HS-27A (cell line): ENCODE measurements around the gene LAP3.

Experiments
- DNase-seq: peaks from one replicate; pipeline ENCODE4 v3.0.0-alpha.2; 2012; ENCODE audit warnings: low read depth, missing footprints

LAP3 gene

GRCh38 chr4:17619416-17620105 is 42.6 kb downstream of the LAP3 start:
- DNase-seq = no peak

DNA sequence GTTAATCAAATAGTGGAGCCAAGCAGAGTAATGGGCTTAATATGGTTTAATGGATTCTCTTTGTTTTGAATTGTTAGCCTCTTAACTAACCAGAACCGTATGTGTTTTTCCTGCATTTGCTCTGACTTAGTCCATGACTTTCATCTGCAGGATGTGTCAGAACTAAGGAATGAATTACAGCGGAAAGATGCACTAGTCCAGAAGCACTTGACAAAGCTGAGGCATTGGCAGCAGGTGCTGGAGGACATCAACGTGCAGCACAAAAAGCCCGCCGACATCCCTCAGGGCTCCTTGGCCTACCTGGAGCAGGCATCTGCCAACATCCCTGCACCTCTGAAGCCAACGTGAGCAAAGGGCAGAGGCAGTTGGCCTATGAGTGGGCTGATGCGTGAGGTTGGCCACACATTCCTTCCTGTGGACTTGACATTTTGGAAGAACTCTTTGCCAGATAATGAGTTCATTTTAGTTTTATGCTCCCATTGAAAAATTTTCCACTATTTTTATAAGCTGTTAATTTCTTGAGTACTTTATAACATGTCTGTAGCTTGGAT is 46.5 kb downstream of the LAP3 start:
- DNase-seq = no peak

- no peak for DNase-seq
Measured at GRCh38 chr4:17624821-17625220, 47.8 kb downstream of the LAP3 start.

GRCh38 chr4:17630228-17630627 is 53.2 kb downstream of the LAP3 start:
- DNase-seq = no peak

- DNase-seq = no peak
Measured at GRCh38 chr4:17633600-17633999, 56.6 kb downstream of the LAP3 start.

GRCh38 chr4:17635056-17635455 is 58.1 kb downstream of the LAP3 start:
- no peak for DNase-seq

DNA sequence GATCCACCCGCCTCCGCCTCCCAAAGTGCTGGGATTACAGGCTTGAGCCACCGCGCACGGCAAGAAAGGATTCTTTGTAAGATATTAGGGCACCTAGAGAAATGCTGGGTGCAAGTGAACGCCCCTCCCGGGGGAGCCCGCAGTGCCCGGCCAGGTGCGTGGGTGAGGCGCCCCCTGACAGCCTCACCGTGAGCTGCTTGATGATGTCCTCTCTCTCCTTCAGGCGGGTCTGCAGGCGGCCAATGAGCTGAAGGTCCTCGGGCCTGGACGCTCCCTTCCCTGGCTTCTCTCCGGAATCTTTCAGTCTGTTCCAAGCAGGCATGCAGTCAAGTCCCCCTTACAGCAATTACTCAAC is 59.3 kb downstream of the LAP3 start:
- DNase-seq = no peak

DNA sequence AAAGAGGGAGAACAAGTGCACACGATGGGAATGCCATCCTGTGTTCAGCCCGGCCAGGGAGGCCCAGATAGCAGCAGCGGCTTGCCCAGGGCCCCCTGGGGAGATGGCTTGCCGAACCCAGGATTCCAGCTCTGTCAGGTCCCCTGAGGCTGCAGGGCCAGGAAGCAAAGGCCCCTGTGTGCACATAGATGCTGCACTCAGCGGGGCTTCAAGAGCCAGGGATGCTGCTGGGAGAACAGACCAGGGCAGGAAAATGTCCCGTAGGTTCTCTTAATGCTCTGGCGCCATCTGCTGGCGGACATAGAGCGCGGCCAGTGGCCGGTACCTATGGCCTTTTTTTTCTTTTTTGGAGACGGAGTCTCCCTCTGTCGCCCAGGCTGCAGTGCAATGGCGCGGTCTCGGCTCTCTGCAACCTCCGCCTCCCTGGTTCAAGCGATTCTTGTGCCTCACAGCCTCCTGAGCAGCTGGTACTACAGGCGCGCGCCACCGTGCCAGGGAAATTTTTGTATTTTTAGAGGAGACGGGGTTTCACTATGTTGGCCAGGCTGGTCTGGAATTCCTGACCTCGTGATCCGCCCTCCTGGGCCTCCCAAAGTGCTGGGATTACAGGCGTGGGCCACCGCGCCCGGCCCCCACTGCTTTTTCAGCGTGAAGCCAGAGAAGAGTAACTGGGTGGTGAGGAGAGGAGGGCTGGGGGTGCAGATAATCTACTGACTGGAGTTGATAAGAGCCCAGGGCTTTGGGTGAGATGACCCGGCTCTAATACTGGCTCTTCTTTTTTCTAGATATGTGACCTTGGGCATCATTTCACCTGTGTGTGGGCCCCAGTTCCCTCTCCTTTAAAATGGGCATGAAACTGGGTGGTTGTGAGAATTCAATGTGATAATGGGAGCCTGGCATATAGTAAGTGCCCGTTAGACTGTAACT is 60.0 kb downstream of the LAP3 start:
- peak; percentile 19 for DNase-seq

DNA sequence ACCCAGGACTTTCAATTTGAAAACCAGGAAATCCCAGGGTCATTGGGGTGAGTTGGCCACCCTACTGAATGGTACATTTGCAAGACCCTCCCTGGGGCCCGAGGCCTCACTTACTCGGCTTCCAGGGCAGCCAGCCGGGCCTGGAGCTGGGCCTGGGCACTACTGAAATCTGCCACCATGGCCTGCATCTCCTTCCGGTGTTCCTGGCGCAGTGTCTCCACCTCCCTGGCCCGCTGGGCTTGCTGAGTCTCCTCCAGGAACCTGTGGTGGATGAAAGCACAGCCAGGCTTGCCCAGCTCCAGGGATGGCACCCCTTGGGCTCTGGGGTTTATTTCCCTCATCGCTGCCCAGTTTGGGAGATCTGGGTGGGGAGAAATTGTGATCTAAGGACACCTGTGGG is 62.1 kb downstream of the LAP3 start:
- no peak for DNase-seq

- DNase-seq = no peak
Measured at GRCh38 chr4:17642398-17642783, 65.4 kb downstream of the LAP3 start.

DNA sequence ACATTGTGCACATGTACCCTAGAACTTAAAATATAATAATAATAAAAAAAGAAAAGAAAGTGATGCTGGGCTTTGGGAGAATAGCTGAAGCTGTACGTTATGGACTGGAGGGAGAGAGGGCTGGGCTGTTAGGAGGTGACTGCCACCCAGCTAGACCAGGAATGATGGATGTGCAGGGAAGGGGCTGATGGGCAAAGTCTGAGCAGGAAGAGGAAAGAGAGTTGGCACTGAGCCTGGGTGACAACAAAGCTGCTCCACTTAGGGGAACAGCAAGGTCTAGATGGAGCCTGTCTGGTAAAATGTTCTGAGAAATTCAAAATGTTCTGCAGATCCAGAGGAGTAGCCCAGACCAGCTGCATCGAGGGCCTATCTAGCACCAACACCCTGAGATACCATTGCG is 69.7 kb downstream of the LAP3 start:
- DNase-seq = no peak

DNA sequence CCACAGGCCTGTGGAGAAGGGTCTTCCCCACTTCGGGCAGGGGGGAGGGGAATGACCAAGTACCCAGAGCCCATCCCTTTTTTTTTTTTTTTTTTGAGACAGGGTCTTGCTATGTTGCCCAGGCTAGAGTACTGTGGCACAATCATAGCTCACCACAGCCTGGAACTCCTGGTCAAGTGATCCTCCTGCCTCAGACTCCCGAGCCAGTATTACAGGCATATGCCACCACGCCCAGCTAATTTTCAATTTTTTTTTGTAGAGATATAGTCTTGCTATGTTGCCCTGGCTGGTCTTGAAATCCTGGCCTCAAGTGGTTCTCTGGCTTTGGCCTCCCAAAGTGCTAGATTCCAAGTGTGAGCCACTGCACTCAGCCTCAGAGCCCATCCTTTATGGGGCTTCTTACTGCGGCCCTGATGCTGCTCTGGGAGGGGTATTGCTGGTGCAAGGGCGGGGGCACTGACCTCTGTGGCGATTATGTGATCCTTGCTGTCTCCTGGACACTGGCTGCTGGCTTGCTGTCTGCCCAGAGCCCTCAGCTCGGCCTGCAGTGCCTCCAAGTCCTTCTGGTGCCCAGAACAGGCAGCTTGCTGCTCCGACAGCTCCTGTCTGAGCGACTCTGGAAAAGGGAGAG is 70.3 kb downstream of the LAP3 start:
- no peak for DNase-seq

DNA sequence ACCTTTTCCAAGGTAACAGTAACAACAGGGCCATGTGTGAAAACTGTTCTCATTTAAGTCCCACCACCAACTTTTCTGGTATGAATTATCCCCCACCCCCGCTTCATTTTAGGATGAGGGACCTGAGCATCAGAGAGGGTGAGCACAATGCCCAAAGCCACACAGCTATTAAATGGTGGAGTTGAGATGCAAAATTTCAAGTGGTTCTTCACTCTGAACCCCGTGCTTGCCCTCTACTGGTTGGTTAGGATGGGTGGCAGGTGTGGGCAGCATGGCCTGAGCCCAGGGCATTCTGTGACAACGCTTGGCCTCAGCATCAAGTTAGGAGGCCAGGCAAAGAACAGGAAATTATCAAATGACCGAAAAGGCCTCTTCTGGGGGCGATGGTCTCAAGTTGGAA is 70.9 kb downstream of the LAP3 start:
- DNase-seq = no peak

GRCh38 chr4:17650406-17650805 is 73.4 kb downstream of the LAP3 start:
- no peak for DNase-seq

DNA sequence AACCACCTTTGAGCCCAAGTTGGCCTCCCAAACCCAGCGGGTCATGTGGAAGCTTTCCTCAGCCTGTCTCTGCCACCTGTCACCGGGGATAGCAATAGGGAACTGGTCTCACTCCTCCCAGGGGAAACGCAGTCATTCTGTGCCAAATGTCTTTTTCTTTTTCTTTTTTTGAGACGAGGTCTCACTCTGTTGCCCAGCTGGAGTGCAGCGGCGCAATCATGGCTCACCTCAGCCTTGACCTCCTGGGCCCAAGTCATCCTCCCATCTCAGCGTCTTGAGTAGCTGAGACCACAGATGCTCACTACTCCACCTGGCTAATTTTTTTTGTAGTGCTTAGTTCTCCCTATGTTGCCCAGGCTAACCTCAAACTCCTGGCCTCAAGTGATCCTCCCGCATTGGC is 77.7 kb downstream of the LAP3 start:
- no peak for DNase-seq

DNA sequence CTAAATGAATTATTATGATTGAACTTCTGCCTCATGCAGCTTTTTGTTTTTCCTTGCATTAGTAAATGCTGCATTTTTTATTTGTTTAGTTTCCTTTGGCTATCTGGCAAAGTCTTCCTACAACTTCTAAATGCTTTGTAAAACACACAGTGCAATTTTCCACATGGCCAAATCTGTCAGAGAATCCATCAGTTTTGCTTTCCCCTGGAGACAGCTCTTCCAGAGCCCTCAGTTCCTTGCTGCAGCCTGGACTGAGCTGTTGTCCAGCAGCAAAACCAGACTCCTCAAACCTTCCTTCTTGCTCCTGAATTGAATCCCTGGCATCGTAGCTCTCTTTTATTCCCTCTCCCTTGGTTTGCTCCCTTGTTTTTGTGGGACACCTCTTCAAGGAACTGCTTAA is 80.1 kb downstream of the LAP3 start:
- DNase-seq = no peak
